Hypothalamus (tissue), 51 donors: ENCODE data around the gene COL9A1.
"Not testable (repeated sequence)": the region's sequence is repeated elsewhere in the genome, so short reads cannot be mapped to it uniquely, and the experiment has no call there.

Source experiments
- DNase-seq, 51 donors: peaks; one replicate each; lab custom pipeline; 2025; lab: John Stamatoyannopoulos, UW

COL9A1 gene

GRCh38 chr6:70303034-70303525 lies at the start of gene COL9A1:
COL9A1 (minus strand) TSS chr6:70303084; CDS start chr6:70302924, 160 bp downstream.
- no peak for DNase-seq

- no peak for DNase-seq
Observed at GRCh38 chr6:70351461-70351860, 48.6 kb upstream of the COL9A1 start.

- DNase-seq: no peak
Observed at GRCh38 chr6:70345619-70346018, 42.7 kb upstream of the COL9A1 start.

- DNase-seq: no peak
Observed at GRCh38 chr6:70343313-70343712, 40.4 kb upstream of the COL9A1 start.

GRCh38 chr6:70339810-70340209 lies 36.9 kb upstream of the COL9A1 start:
- DNase-seq: not testable (repeated sequence)

- DNase-seq: no peak
Observed at GRCh38 chr6:70338775-70339174, 35.9 kb upstream of the COL9A1 start.

- no peak for DNase-seq
Observed at GRCh38 chr6:70337743-70338105, 34.8 kb upstream of the COL9A1 start.

- DNase-seq: no peak
Observed at GRCh38 chr6:70336996-70337742, 34.3 kb upstream of the COL9A1 start.

GRCh38 chr6:70327036-70327435 lies 24.2 kb upstream of the COL9A1 start:
- DNase-seq: no peak

GRCh38 chr6:70325009-70325408 lies 22.1 kb upstream of the COL9A1 start:
- no peak for DNase-seq

- DNase-seq: not testable (repeated sequence)
Observed at GRCh38 chr6:70317799-70318198, 14.9 kb upstream of the COL9A1 start.

GRCh38 chr6:70315079-70315751 lies 12.3 kb upstream of the COL9A1 start:
- DNase-seq: no peak

- DNase-seq: peak in 2 of 51 donors; percentile 1 to 4
Observed at GRCh38 chr6:70314296-70314695, 11.4 kb upstream of the COL9A1 start.

GRCh38 chr6:70312165-70312745 lies 9.4 kb upstream of the COL9A1 start:
- no peak for DNase-seq

- DNase-seq: peak in 3 of 51 donors; percentile 7 to 34 (median 9)
Observed at GRCh38 chr6:70310063-70310694, 7.3 kb upstream of the COL9A1 start.

- no peak for DNase-seq
Observed at GRCh38 chr6:70309243-70309642, 6.4 kb upstream of the COL9A1 start.

- not testable (repeated sequence) for DNase-seq
Observed at GRCh38 chr6:70308142-70308541, 5.3 kb upstream of the COL9A1 start.

- no peak for DNase-seq
Observed at GRCh38 chr6:70307008-70307407, 4.1 kb upstream of the COL9A1 start.

- DNase-seq: no peak
Observed at GRCh38 chr6:70304616-70305015, 1.7 kb upstream of the COL9A1 start.

- no peak for DNase-seq
Observed at GRCh38 chr6:70299456-70299855, 3.4 kb downstream of the COL9A1 start.

- no peak for DNase-seq
Observed at GRCh38 chr6:70298068-70298467, 4.8 kb downstream of the COL9A1 start.
